Stimulated activated CD8-positive, alpha-beta memory T cell treated with anti-CD3 and anti-CD28 coated beads, Interleukin-4, amount 100 ng/mL, for 1 hour (primary cell): ENCODE data around the gene WDR1.

Experiments
- DNase-seq, 2 donors: peaks; one replicate each; pipeline ENCODE4 v3.0.0-alpha.2; 2020; ENCODE audit warnings: low read depth in 2 of 2, low spot score in 1 of 2

The WDR1 gene

DNA sequence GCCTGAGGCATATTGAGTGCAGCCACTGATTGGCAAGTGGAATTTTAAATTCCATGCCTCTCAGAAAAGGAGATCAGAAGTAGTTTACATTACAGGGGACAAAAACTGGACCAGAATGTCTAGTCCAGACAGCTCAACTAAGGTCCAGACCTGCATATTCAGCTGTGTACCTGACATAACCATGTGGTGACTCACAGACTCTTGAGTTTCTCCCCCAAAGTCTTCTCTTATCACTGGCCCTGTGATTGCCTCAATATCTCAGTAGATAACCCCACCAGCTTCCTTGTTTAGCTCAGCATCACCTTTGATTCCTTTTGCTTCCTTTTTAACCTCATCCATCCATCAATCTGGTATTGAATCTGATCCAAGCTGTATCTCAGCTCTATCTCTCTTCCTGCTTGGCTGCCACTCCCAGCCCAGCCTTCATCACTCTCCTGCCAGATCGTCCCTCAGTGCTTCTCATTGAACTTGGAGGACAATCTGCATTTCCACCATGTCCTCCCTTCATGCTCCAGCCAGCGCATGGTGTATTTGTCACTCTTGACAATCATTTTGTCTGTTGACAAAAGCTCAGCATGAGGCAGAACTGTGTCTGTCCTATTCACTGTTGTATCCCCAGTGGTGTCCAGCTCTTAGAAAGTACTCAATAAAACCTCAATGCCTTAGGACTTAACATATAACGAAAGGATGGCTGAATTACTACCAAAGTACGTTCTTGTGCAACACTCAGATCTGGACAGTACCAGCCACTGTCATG lies 67.5 kb downstream of the WDR1 start:
- no peak for DNase-seq

- DNase-seq = no peak
Measured at GRCh38 chr4:10047967-10048366, 68.6 kb downstream of the WDR1 start.

DNA sequence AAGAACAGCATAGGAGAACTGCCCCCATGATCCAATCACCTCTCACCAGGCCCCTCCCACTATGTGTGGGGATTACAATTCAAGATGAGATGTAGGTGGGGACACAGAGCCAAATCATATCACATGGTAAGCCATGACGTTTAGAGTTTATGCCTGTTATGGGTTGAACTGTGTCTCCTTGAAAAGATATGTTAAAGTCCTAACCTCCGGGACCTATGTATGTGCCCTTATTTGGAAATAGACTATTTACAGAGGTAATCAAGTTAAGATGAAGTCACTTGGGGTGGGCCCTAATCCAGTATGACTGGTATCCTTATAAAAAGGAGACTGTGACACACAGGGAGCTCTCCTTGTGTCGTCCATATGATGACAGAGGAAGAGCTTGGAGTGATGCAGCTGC lies 70.1 kb downstream of the WDR1 start:
- DNase-seq = no peak

DNA sequence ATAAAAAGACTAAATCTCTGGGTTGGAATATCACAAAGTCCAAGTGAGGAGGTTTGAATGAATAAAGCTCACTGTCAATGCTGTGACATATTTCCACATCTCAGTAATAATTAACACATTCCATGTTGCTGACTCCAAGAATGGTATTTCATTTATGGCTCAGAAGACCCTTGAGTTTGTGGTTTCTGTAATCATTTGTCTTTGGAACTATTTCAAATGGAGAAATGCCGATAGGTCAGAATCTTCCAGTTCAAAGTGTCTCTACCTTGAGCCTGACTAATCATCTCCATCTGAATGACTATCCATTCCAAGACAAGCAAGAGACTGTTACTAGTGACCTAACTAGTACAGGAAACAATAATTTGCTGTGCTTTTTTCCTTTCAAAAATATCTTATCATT lies 71.1 kb downstream of the WDR1 start:
- DNase-seq = no peak

GRCh38 chr4:10041036-10041435 lies 75.6 kb downstream of the WDR1 start:
- DNase-seq = no peak

DNA sequence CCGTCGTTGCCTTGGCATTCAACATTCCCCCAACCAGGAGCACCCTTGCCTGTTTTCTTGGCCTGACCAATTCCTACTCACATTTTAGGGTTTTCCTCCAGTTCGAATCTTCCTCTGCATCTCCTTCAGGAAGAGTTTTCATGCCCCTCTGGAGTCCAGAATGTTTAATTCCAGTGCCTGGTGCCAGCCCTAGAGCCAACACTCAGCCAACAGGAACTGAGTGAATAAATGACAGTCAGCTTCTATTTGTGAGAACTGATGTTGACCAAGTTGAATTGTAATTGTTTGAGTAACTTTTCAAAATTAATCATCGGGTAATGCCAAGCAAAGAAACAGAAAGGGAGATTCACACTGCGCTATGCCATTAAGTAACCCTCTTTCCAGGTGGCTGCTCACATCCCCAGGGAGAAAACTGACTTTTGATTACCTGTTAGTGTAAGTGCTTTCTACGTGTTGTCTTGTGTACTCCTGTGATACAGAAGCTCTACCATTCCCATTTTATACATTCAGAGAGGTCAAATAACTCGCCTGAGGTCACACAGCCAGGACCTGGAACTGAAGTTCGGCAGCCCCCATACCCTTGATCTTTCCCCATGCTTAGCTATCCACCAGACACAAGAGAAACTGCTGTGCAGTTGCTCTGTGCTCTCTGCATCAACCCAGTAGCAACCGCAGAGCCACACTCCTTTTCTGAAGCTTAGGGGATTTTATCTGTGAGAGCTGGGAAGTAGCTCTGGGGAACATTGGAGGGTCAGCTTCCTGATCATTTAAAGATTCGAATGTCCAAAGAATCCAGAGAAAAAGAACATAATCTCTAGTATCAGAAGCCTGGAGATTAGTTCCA lies 76.3 kb downstream of the WDR1 start:
- DNase-seq = no peak

GRCh38 chr4:10036807-10037342 lies 79.7 kb downstream of the WDR1 start:
- DNase-seq = no peak

GRCh38 chr4:10035130-10035529 lies 81.5 kb downstream of the WDR1 start:
- DNase-seq = no peak

DNA sequence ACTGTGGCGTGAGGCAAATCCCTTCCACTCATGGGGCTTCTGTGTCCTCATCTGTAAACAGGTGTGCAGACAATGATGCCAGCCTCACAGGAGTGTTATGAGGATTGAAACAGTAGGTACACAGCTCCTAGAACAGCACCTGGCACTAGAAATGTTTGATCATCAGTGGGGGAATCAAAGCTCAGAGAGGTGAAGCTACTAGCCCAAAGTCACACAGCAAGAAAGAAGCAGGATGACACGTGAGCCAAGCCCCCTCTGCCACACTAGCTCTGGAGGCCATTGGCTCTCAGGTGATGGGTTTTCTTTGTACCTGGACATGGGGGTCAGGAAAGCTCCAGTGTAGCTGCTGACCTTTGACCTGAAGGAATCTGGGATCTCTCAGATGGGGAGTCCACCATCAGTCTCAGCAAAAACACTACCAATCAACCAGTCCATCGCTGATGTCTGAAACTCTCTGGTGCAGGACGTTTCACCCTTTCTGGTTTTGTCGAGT lies 81.9 kb downstream of the WDR1 start:
- DNase-seq = no peak

DNA sequence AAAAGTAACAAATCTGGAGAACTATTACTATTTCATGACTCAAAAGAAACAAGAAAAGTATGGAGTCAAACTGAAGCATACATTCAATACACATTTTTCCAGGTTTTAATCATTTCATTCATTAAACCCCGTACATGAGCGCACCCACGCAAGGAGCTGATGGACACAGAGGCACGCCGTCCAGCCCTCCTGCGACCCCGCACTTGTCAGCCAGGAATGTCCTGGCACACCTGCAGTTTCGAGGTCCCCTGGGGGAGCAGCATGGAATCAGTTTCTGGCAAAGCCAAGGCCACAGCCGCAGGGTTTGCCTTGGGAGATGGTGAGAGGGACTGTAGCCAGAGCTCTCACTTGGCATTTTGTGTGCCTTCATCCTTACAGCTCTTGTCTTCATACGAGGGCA lies 82.5 kb downstream of the WDR1 start:
- no peak for DNase-seq

DNA sequence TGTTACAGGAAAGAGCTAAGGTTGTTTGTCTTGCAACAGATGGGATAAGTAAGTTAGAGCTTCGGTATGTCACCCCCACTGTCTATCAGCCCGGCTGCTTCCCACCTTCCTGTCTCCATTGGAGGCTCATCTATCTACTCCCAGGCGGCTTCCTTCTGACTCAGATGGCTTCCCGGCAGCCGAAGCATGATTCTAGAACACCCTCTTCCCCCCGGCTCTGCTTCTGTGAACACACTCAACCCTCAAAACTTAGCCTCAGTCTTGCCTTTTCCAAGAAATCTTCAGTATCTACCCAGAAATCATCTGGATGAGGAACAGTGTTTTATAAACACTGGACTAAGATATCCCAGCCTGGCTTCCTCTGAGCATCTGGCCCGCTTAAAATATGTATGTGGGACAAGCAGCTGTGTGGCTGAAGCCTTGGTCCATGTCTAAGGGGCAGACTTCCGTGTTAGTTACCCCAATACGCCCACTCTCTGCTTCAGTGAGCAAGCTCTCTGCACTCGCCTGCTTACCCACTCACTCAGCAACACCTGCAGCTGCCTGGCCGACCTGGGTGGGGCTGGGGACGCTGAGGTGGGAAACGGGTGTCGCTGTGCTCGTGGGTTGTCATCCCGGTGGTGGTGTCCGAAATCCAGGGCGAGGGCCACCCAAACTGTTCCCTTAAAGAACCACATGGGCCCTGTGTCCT lies 83.3 kb downstream of the WDR1 start:
- no peak for DNase-seq

DNA sequence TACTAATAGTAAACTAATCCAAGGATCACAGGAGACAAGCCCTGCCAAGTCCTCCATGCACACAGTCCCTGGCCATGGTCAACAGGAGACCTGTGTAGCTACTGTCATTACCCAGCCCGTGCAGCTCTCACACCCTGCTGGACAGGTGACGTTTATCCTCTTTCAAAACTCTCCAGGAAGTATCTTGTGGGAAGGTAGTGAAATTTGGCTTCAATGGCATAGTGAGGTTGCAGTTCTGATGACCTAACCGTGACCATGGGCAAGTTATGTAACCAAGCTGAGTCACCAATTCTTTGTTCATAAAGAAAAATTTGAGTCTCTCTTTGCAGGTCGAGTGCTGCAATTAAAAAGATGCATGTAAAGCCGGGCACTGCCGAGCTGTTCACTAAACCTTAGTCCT lies 84.0 kb downstream of the WDR1 start:
- DNase-seq = no peak

DNA sequence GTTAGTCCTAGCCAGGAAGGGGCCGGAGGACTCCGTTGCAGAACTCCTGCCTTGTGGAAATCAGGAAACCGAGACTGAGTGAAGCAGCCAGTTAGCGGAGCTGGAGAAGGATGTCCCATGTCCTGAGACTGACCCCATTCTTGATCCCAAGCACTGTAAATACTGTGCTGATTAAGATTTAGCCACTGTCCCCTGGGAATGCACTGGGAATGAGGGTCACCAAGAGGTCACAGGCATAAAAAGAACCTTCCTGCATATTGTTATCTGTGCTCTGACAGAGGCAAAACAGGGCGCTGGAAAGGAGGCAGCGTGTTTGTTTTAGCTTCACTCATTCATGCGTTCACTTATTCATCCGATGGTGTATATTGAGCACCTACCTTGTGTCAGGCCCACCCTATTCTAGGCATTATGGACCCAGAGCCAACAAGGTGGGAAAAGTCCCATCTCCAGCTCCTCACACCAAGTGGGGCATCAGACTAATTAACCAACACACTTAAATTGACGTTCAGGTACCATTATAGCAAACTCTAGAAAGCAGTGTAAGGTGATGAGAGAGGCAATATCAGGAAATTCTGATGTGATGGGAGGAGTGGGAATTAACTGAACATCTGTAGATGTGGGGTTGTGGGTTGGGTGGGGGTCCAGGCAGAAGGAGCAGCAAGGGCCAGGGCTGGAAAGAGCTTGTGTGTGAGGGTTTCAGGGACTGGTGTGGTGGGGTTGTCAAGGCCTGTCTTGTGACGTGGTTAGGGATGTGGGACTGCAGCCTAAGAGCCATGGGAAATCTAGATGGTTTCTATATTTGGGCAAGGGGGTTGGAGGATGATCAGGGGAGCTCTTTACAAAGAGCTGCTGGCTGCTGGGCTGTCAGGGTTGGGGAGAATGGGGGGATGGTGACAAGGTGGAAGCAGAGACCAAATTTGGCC lies 84.7 kb downstream of the WDR1 start:
- no peak for DNase-seq

GRCh38 chr4:10030972-10031667 lies 85.5 kb downstream of the WDR1 start:
- no peak for DNase-seq

- DNase-seq = no peak
Measured at GRCh38 chr4:10029403-10029802, 87.2 kb downstream of the WDR1 start.

DNA sequence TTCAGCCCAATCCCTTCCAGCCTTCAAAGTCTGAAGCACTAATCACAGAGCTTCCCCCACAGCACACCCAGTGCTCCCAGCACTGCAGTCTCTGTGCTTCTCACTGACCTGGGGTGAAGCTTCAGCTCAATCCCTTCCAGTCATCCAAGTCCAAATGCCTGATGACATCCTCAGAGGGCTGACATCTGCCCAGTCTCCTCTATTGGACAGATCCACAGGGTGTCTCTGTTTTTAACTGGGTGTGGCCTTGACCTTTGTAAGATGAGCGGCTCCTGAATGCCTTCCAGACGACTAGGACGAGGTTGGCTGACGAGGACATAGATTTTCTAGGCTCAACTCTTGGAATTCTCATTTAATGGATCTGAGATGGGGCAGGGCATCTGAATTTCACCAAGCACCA lies 87.7 kb downstream of the WDR1 start:
- no peak for DNase-seq

DNA sequence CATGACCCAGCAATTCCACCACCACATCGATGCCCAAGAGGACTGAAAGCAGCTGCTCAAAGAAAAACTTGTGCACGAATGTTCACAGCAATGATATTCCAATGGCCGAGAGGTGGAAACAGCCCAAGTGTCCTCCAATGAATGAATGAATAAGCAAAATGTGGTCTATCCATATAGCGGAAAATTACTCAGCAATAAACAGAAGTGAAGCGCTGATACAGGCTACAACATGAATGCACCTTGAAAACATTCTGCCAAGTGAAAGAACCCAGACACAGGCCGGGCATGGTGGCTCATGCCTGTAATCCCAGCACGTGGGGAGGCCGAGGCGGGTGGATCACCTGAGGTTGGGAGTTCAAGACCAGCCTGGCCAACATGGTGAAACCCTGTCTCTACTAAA lies 90.1 kb downstream of the WDR1 start:
- DNase-seq = no peak

GRCh38 chr4:10025230-10025806 lies 91.3 kb downstream of the WDR1 start:
- DNase-seq = no peak
